Suprapubic skin (tissue), 4 donors: ENCODE measurements around the gene LCAT. TPM values are rescaled to one million over a fixed set of nuclear protein-coding genes. Genes with fewer than 3 reads are reported as not detected.

ENCODE experiments used
- DNase-seq, 2 donors: peaks; one replicate each; pipeline ENCODE4 v3.0.0-alpha.2; 2019; ENCODE audit warnings: low spot score in 2 of 2
- H3K27ac ChIP-seq: fragments of 200-600 bp; sonication (generic); one replicate; pipeline ENCODE4 v1.5.1; 2019
- H3K27me3 ChIP-seq: fragments of 200-600 bp; sonication (generic); one replicate; pipeline ENCODE4 v1.5.1; 2019
- H3K36me3 ChIP-seq: fragments of 200-600 bp; sonication (generic); one replicate; pipeline ENCODE4 v1.5.1; 2019
- H3K4me1 ChIP-seq: fragments of 200-600 bp; sonication (generic); one replicate; pipeline ENCODE4 v1.5.1; 2019
- H3K4me3 ChIP-seq: fragments of 200-600 bp; sonication (generic); one replicate; pipeline ENCODE4 v1.5.1; 2019; ENCODE audit warnings: mild to moderate bottlenecking
- H3K9me3 ChIP-seq: fragments of 200-600 bp; sonication (generic); one replicate; pipeline ENCODE4 v1.5.1; 2019
- EP300 ChIP-seq: sonication (generic); formaldehyde crosslinking; IDR thresholded peaks from one replicate; pipeline ENCODE4 v1.6.1; 2017; ENCODE audit warnings: antibody characterized with exemption
- POLR2A ChIP-seq, 2 donors: fragments of 450-650 bp; IDR thresholded peaks; one replicate each; pipeline ENCODE4 v1.6.1; 2017; ENCODE audit warnings: antibody characterized with exemption in 2 of 2, mild to moderate bottlenecking in 2 of 2, moderate library complexity in 2 of 2
- POLR2AphosphoS5 ChIP-seq, 3 donors: sonication (generic); formaldehyde crosslinking; IDR thresholded peaks; one replicate each; pipeline ENCODE4 v1.6.1; 2017; ENCODE audit warnings: antibody characterized with exemption in 3 of 3
- WGBS: methylation state at CpG from one replicate; pipeline ENCODE4 v1.1.5; 2018; 5-methylcytosine and 5-hydroxymethylcytosine counted together
- total RNA-seq, 4 donors: library from RNA; depleted of rRNA; stranded (reverse); fragments of >200 nt; gene quantifications; one replicate each; pipeline ENCODE4 v1.1.0, GENCODE V29; 2016
- TF ChIP-seq, protein P1 (sequence below), 2 donors: fragments of 200-600 bp in 1 of 2; fragments of 450-650 bp in 1 of 2; sonication (generic) in 1 of 2; IDR thresholded peaks; one replicate each; pipeline ENCODE4 v1.5.1; 2016 to 2019; ENCODE audit warnings: antibody characterized with exemption in 2 of 2, mild to moderate bottlenecking in 1 of 2, moderate library complexity in 1 of 2

The LCAT gene
- total RNA-seq, 4 donors from 2014 or later: 10.6 to 61.4 (median 22.6) TPM

DNA sequence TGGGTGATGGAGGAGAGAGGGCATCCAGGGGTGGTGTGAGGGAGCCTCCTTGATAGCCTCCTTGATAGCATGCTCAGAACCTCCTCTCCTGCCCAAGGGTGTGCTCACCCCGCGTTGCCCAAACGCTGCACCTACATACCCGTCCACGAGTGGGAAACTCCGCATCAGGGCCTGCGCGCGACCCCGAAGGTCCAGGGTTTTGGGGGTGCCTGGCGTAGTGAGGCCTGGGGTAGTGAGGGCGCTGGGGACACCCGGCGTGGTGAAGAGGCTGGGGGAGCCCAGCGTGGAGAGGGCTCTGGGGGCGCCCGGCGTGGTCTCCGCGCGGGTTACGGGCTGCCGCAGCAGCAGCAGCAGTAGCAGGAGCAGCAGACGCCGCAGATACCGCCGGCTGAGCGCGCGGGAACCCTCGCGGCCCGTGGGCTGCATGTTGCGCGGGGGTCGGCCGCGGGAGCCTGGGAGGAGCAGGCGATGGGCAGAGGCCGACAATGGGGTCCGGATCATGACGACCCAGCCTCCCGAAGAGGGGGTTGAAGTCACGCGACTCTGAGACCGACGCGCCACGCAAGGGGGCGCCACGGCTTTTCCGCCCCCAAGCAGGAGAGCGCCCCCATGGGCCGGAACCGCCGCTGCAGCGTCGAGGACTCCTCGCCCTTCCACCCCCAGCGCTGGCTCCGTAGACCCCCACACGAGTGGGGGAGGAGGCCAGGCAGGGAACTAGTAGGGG is 36.2 kb upstream of the LCAT start, which contains the start of gene DPEP3:
Gene DPEP3, minus strand, starts transcription at position 545 of the 724 bp plus-strand sequence. Its CDS starts 119 bp downstream, at position 426.
- Histone ChIP-seq H3K36me3 (no peaks in the 10 kb centered on the region), H3K4me3 (no peak within 1 kb of the TSS), H3K27me3 (peaks cover 6% of the 10 kb centered on the region), H3K4me1 (no peaks in the 10 kb centered on the region), H3K9me3 (no peaks in the 10 kb centered on the region), H3K27ac (no peak within 1 kb of the TSS)
- DNase-seq: peak in 1 of 2 donors; percentile 53
- TF ChIP-seq, protein P1, sequence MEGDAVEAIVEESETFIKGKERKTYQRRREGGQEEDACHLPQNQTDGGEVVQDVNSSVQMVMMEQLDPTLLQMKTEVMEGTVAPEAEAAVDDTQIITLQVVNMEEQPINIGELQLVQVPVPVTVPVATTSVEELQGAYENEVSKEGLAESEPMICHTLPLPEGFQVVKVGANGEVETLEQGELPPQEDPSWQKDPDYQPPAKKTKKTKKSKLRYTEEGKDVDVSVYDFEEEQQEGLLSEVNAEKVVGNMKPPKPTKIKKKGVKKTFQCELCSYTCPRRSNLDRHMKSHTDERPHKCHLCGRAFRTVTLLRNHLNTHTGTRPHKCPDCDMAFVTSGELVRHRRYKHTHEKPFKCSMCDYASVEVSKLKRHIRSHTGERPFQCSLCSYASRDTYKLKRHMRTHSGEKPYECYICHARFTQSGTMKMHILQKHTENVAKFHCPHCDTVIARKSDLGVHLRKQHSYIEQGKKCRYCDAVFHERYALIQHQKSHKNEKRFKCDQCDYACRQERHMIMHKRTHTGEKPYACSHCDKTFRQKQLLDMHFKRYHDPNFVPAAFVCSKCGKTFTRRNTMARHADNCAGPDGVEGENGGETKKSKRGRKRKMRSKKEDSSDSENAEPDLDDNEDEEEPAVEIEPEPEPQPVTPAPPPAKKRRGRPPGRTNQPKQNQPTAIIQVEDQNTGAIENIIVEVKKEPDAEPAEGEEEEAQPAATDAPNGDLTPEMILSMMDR (IDR thresholded peaks at IDR 0.05): peak in 1 of 2 donors; percentile 16
- no peak for TF ChIP-seq POLR2AphosphoS5 (IDR thresholded peaks at IDR 0.05)
- 77% methylated on average over 30 of the region's 62 CpGs for WGBS

DNA sequence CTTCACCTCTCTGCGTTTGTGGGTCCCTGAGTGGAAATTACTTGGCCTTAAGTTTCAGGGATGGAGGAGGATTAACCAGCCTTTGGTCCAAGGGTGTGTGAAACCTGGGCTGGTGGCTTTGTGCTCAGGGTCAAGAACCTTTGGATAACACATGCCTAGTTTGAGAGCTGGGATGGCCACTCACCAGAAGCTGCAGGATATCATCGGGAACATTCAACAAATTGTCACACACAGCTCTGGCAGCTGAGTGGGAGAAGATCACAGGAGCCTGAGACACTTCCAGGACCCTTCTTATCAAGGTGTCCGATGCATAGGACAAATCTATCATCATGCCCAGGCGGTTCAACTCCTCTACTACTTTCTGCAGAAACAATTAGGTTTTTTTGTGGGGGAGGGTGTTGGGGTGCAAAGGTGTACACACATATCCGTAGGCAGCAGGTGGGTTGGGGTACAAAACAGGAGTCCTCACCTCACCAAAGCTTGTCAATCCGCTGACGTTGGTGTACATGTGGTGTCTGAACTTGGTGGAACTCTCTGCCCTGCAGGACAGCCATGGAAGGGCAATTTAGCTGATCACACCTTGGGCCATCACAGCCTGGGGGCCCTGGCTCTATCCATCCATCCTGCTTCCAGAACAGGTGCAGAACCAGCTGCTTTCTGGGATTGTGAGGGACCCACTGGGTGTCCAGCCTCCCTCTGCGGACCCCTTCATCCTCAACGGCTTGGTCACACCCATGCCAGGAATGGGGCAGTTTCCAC is 33.7 kb upstream of the LCAT start:
- TF ChIP-seq POLR2AphosphoS5 (IDR thresholded peaks at IDR 0.05) (no peak), POLR2A (IDR thresholded peaks at IDR 0.05) (no peak), EP300 (no peak)
- TF ChIP-seq, protein P1 (IDR thresholded peaks at IDR 0.05): no peak
- H3K27me3 ChIP-seq: peaks cover 6% of the 10 kb centered on the region
- H3K9me3 ChIP-seq: no peaks in the 10 kb centered on the region
- H3K36me3 ChIP-seq: no peaks in the 10 kb centered on the region
- no peak for DNase-seq
- H3K4me1 ChIP-seq: no peaks in the 10 kb centered on the region
- 90% methylated on average over 8 of the region's 9 CpGs for WGBS
- H3K4me3 ChIP-seq: no peak overlapping the region
- H3K27ac ChIP-seq: no peak overlapping the region

DNA sequence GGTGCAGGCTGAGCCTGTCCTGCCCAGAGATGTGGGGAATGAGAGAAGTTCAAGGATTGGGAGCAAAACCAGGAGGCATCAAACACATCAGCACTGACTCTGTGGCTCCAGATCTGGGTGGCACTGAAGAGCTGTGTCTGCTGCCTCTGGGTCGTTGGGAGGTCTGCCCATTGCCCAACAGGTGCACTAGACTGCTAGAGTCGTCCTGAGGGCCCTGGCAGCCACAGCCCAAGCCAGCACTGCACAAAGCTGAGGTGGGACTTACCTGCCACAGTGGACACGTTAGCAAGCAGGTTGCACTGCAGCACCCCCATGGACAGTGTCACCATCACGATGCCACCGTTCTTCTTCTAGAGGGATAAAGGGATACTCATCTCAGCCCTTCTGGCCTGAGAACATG is 33.1 kb upstream of the LCAT start:
- Histone ChIP-seq H3K27ac (no peak overlapping the region), H3K4me3 (no peak overlapping the region), H3K27me3 (peaks cover 6% of the 10 kb centered on the region), H3K36me3 (no peaks in the 10 kb centered on the region), H3K4me1 (no peaks in the 10 kb centered on the region), H3K9me3 (no peaks in the 10 kb centered on the region)
- 40% methylated on average over 1 of the region's 5 CpGs for WGBS
- DNase-seq: no peak
- TF ChIP-seq POLR2AphosphoS5 (IDR thresholded peaks at IDR 0.05) (no peak), EP300 (no peak), POLR2A (IDR thresholded peaks at IDR 0.05) (no peak)
- TF ChIP-seq, protein P1 (IDR thresholded peaks at IDR 0.05): no peak

GRCh38 chr16:67976205-67976604 is 32.3 kb upstream of the LCAT start:
- Histone ChIP-seq H3K27ac (no peak overlapping the region), H3K9me3 (no peaks in the 10 kb centered on the region), H3K36me3 (no peaks in the 10 kb centered on the region), H3K27me3 (peaks cover 6% of the 10 kb centered on the region), H3K4me1 (no peaks in the 10 kb centered on the region), H3K4me3 (no peak overlapping the region)
- WGBS: 100% methylated on average over 2 of the region's 2 CpGs
- no peak for TF ChIP-seq POLR2A (IDR thresholded peaks at IDR 0.05)
- TF ChIP-seq, protein P1 (IDR thresholded peaks at IDR 0.05): no peak
- TF ChIP-seq POLR2AphosphoS5 (IDR thresholded peaks at IDR 0.05): no peak
- TF ChIP-seq EP300: no peak
- no peak for DNase-seq
